AG09319 (cell line): Measurements from ENCODE around the gene HOXA6.
A peak's percentile ranks its signal among the peaks of the same experiment; 100 is the strongest.

Source experiments
- DNase-seq: peaks from one replicate; pipeline ENCODE4 v3.0.0-alpha.2; 2010; ENCODE audit warnings: low read depth; ENCODE audit errors: extremely low read depth
- CTCF ChIP-seq: IDR thresholded peaks from 2 replicates; pipeline ENCODE4 v1.5.1; 2011; ENCODE audit warnings: low read depth, mild to moderate bottlenecking, inconsistent platforms, low read length, moderate library complexity

The HOXA6 gene

DNA sequence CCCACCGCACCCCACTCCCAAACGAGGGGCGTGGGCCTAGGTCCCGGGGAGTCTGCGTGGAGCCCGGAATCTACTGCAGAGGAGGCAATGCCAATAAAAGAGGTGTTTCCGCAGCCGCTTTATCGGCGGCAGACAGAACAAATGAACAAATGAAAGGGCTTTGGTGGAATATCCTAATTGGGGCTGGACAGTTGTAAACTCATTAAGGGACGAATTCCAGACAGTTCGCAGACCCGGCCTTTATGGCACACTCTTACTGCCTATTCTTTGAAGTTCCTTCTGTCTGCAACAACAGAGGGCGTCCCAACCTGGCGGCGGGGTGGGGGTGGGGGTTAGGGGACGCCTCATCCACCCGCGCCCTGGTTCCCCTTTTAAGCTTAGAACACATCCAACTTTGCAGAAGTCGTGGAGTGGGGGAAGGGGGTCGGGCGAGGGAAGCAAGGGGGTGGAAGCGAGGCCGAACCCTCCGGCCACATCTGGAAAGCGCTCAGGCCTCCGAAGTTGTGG, 13.7 kb upstream of the HOXA6 start:
- no peak for DNase-seq
- no peak for TF ChIP-seq CTCF

DNA sequence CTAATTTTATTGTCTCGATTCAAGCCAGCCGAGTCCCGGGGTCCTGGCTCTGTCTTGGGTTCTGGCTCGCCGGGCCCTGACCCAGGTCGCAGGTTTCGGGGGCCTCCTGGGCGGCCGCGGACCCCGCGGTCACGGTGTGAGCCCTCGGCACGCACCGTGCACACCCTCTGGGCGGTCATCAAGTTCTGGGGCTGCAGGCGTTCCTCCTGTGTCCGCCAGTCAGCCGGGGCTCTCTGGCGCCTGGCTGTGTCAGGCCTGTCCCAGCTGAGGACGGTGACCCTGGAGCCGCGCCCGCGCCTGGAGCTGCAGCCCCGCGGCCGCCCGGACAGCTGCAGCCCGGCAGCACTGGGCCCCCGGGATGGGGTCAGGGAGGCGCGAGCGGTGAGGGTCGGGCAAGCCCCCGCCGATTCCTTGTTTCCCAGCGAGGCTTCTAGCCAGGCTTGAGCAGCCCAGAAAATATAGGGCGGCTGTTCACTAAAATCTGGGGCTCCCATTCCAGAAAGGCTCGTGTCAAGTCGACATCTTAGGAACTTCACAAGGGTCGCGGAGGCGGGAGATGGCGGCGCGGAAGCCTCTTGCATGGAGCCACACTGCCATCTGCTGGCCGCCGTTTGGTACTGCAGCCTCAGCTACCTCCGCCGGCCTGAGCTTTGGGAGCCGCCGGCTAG, 13.1 kb upstream of the HOXA6 start:
- peak; percentile 95 for TF ChIP-seq CTCF
- peak; percentile 48 for DNase-seq

DNA sequence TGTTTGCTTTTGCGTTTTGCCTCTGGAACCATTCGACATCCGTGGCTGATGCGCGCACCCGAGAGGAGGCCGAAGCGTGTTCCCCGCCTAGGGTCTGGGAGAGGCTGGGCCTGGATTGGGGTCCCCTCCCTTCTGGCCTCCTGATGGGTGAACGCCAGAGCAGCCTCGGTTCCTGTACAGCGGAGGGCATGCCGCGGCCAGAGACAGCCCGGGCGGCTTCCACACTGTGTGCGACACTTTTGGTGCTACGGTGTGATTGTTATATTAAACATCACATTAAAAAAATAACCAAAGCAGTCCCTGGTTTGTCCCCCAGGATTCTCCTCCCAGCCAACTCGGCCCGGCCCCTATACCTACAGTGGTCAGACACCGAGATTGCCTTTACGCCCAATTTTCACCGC, 12.6 kb upstream of the HOXA6 start:
- no peak for TF ChIP-seq CTCF
- DNase-seq: no peak

DNA sequence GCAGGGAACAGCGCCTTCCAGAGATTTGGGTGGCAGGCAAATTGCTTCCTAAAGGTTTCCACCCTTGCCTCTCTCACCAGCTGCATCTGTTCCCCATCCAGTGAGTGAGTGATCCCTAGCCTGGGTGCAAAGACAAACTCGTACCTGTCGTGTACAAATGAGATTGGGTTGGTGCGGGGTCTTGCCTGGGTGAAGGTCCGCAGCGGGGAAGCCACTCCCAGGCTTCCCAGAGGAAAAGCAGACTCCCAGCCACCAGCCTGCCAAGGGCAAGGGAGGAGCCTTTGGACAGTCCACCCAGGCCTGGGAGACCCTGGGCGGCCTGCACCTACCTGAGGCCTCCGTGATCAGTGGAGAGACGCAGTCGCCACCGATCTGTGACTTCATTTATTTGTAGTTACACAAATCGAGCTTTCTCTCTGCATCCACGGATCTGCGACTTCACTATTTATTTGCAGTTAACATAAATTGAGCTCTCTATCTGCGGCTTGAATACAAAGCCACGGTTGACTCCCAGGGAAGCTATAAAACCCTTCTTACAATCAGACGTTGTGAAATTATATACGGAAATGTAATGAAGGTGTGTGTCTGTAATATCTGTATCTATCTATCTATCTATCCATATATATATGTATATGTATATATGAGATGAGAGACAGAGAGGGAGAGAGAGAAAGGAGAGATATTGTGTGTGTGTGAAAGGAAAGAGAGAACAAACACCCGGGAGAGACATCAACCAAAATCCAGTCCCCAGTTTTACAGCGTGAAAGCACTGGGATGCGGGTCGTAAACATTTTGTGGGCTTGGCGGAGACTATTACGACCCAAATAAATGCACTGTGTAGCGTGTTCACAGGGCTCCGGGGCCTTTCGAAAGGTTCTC, 11.9 kb upstream of the HOXA6 start:
- TF ChIP-seq CTCF: no peak

GRCh38 chr7:27158436-27159265, 11.1 kb upstream of the HOXA6 start:
- DNase-seq: no peak
- TF ChIP-seq CTCF: no peak

More for the DNA sequence above, 11.9 kb upstream of the HOXA6 start:
- no peak for DNase-seq

- no peak for TF ChIP-seq CTCF
- DNase-seq: no peak
Measured at GRCh38 chr7:27157702-27158431, 10.3 kb upstream of the HOXA6 start.
